Spleen (tissue), 7 donors: ENCODE results near the gene EDNRA.

Source experiments
- POLR2AphosphoS5 ChIP-seq, 3 donors: sonication (generic); formaldehyde crosslinking; IDR thresholded peaks; one replicate each; pipeline ENCODE4 v1.5.1; 2017; ENCODE audit warnings: antibody characterized with exemption in 3 of 3
- TF ChIP-seq, protein P1 (sequence below), 11 experiments: fragments of 200-600 bp in 7 of 11; fragments of 450-650 bp in 4 of 11; sonication (generic) in 4 of 11; IDR thresholded peaks in 8 of 11; conservative IDR thresholded peaks in 3 of 11; 1 replicate in 7 of 11; 2 replicates in 4 of 11; pipeline versions ENCODE4 v1.4.0 to v1.8.0; 2016 to 2021; ENCODE audit warnings: antibody characterized with exemption in 11 of 11, inconsistent platforms in 4 of 11, mild to moderate bottlenecking in 1 of 11
- donor health status: DM: no; HTN: no; CAD: no; lungs with moderate emphysema.
- donor health status: DM: no; HTN: no; CAD: no.
- donor health status: DM: no; HTN: no; CAD: no.

- TF ChIP-seq, protein P1, sequence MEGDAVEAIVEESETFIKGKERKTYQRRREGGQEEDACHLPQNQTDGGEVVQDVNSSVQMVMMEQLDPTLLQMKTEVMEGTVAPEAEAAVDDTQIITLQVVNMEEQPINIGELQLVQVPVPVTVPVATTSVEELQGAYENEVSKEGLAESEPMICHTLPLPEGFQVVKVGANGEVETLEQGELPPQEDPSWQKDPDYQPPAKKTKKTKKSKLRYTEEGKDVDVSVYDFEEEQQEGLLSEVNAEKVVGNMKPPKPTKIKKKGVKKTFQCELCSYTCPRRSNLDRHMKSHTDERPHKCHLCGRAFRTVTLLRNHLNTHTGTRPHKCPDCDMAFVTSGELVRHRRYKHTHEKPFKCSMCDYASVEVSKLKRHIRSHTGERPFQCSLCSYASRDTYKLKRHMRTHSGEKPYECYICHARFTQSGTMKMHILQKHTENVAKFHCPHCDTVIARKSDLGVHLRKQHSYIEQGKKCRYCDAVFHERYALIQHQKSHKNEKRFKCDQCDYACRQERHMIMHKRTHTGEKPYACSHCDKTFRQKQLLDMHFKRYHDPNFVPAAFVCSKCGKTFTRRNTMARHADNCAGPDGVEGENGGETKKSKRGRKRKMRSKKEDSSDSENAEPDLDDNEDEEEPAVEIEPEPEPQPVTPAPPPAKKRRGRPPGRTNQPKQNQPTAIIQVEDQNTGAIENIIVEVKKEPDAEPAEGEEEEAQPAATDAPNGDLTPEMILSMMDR (IDR thresholded peaks at IDR 0.05 in 8 of 11, conservative IDR thresholded peaks at IDR 0.05 in 3 of 11) = no peak
- no peak for TF ChIP-seq POLR2AphosphoS5 (IDR thresholded peaks at IDR 0.05)
Measured at GRCh38 chr4:147581606-147582350, 100.9 kb downstream of the EDNRA start.
